ENCODE results near the gene ST8SIA2.

GRCh38 chr15:92366381-92366780 is 27.3 kb upstream of the ST8SIA2 start:
- TF ChIP-seq POLR2AphosphoS5 (IDR thresholded peaks at IDR 0.05): no peak
- TF ChIP-seq POLR2A (IDR thresholded peaks at IDR 0.05): no peak
